Prostate gland (tissue), 2 donors: ENCODE results near the gene CBX2. TPM values are rescaled to one million over a fixed set of nuclear protein-coding genes. Genes with fewer than 3 reads are reported as not detected.
A peak's percentile ranks its signal among the peaks of the same experiment; 100 is the strongest.

Source experiments
- DNase-seq: peaks from one replicate; pipeline ENCODE4 v3.0.0-alpha.2; 2019; ENCODE audit warnings: low spot score
- H3K27ac ChIP-seq, 2 donors: fragments of 200-600 bp; sonication (generic); 2 replicates each; pipeline ENCODE4 v1.5.1; 2017 to 2019
- H3K27me3 ChIP-seq: fragments of 200-600 bp; sonication (generic); replicated peaks from 2 replicates; pipeline ENCODE4 v1.5.1; 2019; ENCODE audit not compliant: insufficient read depth
- H3K36me3 ChIP-seq, 2 donors: fragments of 200-600 bp; sonication (generic); 1 replicate in 1 of 2; 2 replicates in 1 of 2; pipeline versions ENCODE4 v1.5.1 to v1.8.1; 2017 to 2019
- H3K4me1 ChIP-seq: fragments of 200-600 bp; sonication (generic); replicated peaks from 2 replicates; pipeline ENCODE4 v1.5.1; 2019
- H3K4me3 ChIP-seq, 2 donors: fragments of 200-600 bp; sonication (generic); 2 replicates each; pipeline ENCODE4 v1.5.1; 2017 to 2019
- H3K9me3 ChIP-seq: fragments of 200-600 bp; sonication (generic); 2 replicates; pipeline ENCODE4 v1.5.1; 2017
- POLR2A ChIP-seq: fragments of 450-650 bp; IDR thresholded peaks from one replicate; pipeline ENCODE4 v1.6.1; 2016; ENCODE audit warnings: antibody characterized with exemption, mild to moderate bottlenecking
- POLR2AphosphoS5 ChIP-seq: sonication (generic); formaldehyde crosslinking; IDR thresholded peaks from one replicate; pipeline ENCODE4 v1.6.1; 2017; ENCODE audit warnings: antibody characterized with exemption
- WGBS: methylation state at CpG from one replicate; pipeline ENCODE4 v1.1.5; 2018; 5-methylcytosine and 5-hydroxymethylcytosine counted together
- intact Hi-C: fragments of 100-400 bp; cut with DNase I; formaldehyde crosslinking; loops from one replicate; pipeline ENCODE4 v1.14.2; 2022
- total RNA-seq, 2 donors: library from RNA; depleted of rRNA; stranded (reverse); fragments of >200 nt; gene quantifications; one replicate each; pipeline ENCODE4 v1.1.0, GENCODE V29; 2016
- TF ChIP-seq, protein P1 (sequence below), 4 experiments: fragments of 200-600 bp in 2 of 4; fragments of 450-650 bp in 2 of 4; sonication (generic) in 2 of 4; IDR thresholded peaks; 1 replicate in 3 of 4; 2 replicates in 1 of 4; pipeline ENCODE4 v1.5.1; 2016 to 2019; ENCODE audit warnings: antibody characterized with exemption in 4 of 4, mild to moderate bottlenecking in 2 of 4, moderate library complexity in 2 of 4

Gene CBX2
- total RNA-seq, 2 donors from 2014 or later, result 2.0 to 17.0 TPM

DNA sequence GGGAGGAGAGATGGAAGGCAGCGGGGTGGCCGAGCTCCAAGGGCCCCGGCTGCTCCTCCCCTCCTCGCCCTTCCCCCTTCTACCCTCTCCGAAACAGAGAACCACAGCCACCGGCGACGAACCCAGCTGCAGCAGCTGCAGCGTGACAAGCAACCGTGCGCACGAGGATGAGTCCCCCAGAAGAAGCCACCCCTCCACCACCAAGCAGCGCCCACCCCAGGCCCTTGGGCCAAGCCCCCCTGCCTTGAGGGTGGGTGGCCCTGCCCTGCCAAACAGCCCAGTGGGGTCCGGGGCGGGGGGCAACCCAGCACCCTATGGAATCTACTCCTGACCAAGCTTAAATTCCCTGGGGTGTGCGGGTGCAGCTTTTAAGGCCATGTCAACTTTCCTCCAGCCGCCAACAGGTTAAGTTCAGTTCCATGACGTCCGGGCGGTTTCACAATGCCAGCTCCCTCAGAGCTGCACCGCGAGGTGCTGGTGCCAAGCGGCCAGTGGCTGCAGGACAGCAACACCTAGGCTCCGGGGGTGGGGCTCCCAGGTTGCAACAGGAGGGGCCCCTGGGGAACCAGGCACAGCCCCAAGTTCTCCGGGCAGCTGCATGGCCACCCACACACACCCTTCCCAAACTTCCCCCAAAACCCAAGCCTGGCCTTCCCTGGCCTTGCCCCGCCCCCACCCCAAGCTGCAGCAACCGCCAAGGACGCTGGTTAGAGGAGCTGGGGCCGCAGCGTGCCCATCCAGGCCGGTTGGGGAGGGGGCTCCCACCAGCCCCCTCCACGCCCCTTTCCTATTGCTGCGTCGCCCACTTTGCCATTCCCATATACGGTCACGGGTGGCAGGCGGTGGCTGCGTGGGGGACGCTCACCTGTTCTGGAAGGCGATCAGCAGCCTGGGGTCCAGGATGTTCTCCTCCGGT, 59.3 kb downstream of the CBX2 start:
- 24% methylated on average over 39 of the region's 41 CpGs for WGBS
- intact Hi-C loops, result loop anchor here (5.0 kb wide), 1 partner anchor 40 kb away; the partner anchor contains the start of gene CBX8

More for the DNA sequence above, 59.3 kb downstream of the CBX2 start:
- DNase-seq, result peak; percentile 90
- TF ChIP-seq POLR2AphosphoS5 (peak; percentile 89), POLR2A (peak; percentile 24)
- TF ChIP-seq, protein P1, sequence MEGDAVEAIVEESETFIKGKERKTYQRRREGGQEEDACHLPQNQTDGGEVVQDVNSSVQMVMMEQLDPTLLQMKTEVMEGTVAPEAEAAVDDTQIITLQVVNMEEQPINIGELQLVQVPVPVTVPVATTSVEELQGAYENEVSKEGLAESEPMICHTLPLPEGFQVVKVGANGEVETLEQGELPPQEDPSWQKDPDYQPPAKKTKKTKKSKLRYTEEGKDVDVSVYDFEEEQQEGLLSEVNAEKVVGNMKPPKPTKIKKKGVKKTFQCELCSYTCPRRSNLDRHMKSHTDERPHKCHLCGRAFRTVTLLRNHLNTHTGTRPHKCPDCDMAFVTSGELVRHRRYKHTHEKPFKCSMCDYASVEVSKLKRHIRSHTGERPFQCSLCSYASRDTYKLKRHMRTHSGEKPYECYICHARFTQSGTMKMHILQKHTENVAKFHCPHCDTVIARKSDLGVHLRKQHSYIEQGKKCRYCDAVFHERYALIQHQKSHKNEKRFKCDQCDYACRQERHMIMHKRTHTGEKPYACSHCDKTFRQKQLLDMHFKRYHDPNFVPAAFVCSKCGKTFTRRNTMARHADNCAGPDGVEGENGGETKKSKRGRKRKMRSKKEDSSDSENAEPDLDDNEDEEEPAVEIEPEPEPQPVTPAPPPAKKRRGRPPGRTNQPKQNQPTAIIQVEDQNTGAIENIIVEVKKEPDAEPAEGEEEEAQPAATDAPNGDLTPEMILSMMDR (IDR thresholded peaks at IDR 0.05), result peak in 2 of 4 experiments; percentile 40 to 57
- peaks cover 8% of the 10 kb centered on the region for H3K4me1 ChIP-seq
- H3K9me3 ChIP-seq, result no peaks in the 10 kb centered on the region
- peak overlapping the region; percentile 97 for H3K27ac ChIP-seq
- H3K36me3 ChIP-seq, result peaks cover 0 to 10% of the 10 kb centered on the region in 2 donors
- peak overlapping the region; percentile 76 to 86 for H3K4me3 ChIP-seq
- H3K27me3 ChIP-seq, result peaks cover 11% of the 10 kb centered on the region

Other genes starting within 250 kb of the CBX2 start
- 10 to 100 TPM in 1 of 2 donors, 1 to 10 TPM in 1; 9.8 to 21.9 TPM for gene RBFOX3, start 167.1 kb upstream of the CBX2 start, total RNA-seq
- not detected for gene ENPP7, start 47.2 kb upstream of the CBX2 start, total RNA-seq
- gene CBX8, start 18.9 kb downstream of the CBX2 start, total RNA-seq, result 1 to 10 TPM; 4.7 to 4.8 TPM
- 10 to 100 TPM; 28.0 to 28.5 TPM for gene CBX4, start 61.3 kb downstream of the CBX2 start, total RNA-seq